Measurements from ENCODE around the gene PROSER3. TPM values are rescaled to one million over a fixed set of nuclear protein-coding genes. Genes with fewer than 3 reads are reported as not detected.

The PROSER3 gene
- total RNA-seq, 1 donor from 2014 or later, result 15.0 TPM

DNA sequence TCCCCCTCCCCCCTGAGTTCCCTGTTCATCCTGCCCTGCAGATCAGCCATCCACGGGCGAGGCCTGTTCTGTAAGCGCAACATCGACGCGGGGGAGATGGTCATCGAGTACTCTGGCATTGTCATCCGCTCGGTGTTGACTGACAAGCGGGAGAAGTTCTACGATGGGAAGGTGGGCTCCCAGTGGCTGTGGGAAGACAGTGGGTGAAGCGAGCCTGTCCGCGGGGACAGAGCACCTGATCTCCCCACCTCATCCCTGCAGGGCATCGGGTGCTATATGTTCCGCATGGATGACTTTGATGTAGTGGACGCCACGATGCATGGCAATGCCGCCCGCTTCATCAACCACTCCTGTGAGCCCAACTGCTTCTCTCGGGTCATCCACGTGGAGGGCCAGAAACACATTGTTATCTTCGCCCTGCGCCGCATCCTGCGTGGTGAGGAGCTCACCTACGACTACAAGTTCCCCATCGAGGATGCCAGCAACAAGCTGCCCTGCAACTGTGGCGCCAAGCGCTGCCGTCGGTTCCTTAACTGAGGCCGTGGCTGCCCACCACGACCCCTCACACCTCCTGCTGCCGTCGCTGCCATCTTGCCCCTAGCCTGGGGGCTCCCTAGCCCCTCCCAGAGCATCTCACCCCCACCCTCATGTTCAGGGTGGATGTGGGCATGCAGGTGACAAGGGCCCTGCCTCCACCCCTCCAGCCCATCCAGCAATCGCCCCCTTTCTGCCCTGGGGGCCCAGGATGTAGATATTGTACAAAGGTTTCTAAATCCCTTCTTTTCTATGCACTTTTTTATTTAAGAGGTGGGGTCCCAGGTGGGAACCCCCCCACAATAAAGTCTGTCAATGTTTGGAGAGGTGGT is 19.7 kb upstream of the PROSER3 start:
- Mint-ChIP-seq H3K36me3 (ENCODE audit: low read depth, unreplicated experiment) (peaks cover 34% of the 10 kb centered on the region), H3K27ac (ENCODE audit: unreplicated experiment) (no peak overlapping the region), H3K9me3 (ENCODE audit: unreplicated experiment) (no peaks in the 10 kb centered on the region), H3K4me1 (ENCODE audit: unreplicated experiment) (peaks cover 12% of the 10 kb centered on the region), H3K27me3 (ENCODE audit: unreplicated experiment) (peaks cover 32% of the 10 kb centered on the region), H3K4me3 (ENCODE audit: unreplicated experiment) (no peak overlapping the region)
- no peak for DNase-seq (ENCODE audit: low spot score)
- TF ChIP-seq, protein P1, sequence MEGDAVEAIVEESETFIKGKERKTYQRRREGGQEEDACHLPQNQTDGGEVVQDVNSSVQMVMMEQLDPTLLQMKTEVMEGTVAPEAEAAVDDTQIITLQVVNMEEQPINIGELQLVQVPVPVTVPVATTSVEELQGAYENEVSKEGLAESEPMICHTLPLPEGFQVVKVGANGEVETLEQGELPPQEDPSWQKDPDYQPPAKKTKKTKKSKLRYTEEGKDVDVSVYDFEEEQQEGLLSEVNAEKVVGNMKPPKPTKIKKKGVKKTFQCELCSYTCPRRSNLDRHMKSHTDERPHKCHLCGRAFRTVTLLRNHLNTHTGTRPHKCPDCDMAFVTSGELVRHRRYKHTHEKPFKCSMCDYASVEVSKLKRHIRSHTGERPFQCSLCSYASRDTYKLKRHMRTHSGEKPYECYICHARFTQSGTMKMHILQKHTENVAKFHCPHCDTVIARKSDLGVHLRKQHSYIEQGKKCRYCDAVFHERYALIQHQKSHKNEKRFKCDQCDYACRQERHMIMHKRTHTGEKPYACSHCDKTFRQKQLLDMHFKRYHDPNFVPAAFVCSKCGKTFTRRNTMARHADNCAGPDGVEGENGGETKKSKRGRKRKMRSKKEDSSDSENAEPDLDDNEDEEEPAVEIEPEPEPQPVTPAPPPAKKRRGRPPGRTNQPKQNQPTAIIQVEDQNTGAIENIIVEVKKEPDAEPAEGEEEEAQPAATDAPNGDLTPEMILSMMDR (IDR thresholded peaks at IDR 0.05; ENCODE audit: unreplicated experiment), result no peak

DNA sequence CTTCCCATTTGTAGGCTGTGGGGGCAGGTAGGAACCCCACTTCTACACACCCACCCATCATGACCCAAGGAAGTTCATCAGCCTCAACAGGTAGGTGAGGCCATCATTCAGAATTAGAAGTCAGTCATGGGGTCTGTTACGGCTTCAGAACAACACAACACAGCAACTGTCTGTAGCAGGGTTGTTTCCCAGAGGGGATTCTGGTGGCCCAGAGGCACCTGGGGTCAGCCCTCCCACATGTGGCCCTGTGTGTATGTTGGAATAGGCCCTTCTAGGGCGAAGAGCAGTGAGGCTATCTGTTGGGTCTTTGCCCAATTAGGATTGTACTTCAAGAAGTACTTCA is 19.1 kb upstream of the PROSER3 start:
- TF ChIP-seq, protein P1 (IDR thresholded peaks at IDR 0.05; ENCODE audit: unreplicated experiment), result no peak
- no peaks in the 10 kb centered on the region for H3K9me3 Mint-ChIP-seq (ENCODE audit: unreplicated experiment)

DNA sequence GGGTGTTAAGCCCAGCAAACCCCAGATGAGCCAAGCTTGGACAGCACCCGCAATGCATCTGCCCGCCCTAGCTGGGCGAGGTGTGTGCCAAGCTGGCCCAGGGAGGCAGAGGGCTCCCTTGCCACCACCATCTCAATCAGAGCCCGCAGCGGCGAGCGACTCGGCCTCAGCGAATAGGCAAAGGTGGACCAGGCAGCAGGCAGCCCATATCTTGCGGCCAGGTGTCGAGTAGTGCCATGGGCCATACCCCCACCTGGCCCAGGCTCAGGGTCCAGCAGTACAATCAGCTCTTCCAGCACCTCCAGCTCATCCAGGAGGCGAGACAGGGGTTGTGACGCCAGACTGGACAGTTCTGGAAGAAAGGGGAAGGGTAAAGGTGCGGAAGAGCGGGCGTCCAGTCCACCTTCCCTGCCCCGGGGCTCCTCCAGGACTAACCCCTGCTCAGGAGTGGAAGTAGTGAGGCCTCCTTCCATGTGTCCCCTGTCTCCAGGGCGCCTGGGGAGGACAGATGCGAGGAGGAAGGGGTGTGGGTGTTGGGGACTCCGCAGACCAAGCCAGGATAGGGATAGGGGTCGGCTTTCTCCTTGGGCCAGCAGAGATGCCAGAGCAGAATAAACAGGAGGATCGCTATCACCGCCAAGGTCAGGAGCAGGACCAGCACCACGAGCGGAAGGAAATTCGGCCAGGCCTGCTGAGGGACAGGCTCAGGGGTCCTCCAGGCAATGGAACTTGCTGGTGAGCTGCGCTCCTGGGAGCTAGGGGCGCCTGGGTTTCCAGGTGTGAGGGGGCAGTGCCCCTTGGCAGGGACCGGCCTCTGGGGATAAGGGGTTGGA is 18.5 kb upstream of the PROSER3 start:
- Mint-ChIP-seq H3K4me3 (ENCODE audit: unreplicated experiment) (peak overlapping the region; percentile 56), H3K36me3 (ENCODE audit: low read depth, unreplicated experiment) (peaks cover 27% of the 10 kb centered on the region), H3K27ac (ENCODE audit: unreplicated experiment) (no peak overlapping the region), H3K4me1 (ENCODE audit: unreplicated experiment) (peaks cover 17% of the 10 kb centered on the region), H3K9me3 (ENCODE audit: unreplicated experiment) (no peaks in the 10 kb centered on the region), H3K27me3 (ENCODE audit: unreplicated experiment) (peaks cover 24% of the 10 kb centered on the region)
- no peak for DNase-seq (ENCODE audit: low spot score)
- TF ChIP-seq, protein P1 (IDR thresholded peaks at IDR 0.05; ENCODE audit: unreplicated experiment), result no peak

More for the DNA sequence above, 19.1 kb upstream of the PROSER3 start:
- H3K4me1 Mint-ChIP-seq (ENCODE audit: unreplicated experiment), result peaks cover 12% of the 10 kb centered on the region
- H3K27me3 Mint-ChIP-seq (ENCODE audit: unreplicated experiment), result peaks cover 30% of the 10 kb centered on the region
- peaks cover 33% of the 10 kb centered on the region for H3K36me3 Mint-ChIP-seq (ENCODE audit: low read depth, unreplicated experiment)
- H3K4me3 Mint-ChIP-seq (ENCODE audit: unreplicated experiment), result no peak overlapping the region
- H3K27ac Mint-ChIP-seq (ENCODE audit: unreplicated experiment), result no peak overlapping the region
- no peak for DNase-seq (ENCODE audit: low spot score)

DNA sequence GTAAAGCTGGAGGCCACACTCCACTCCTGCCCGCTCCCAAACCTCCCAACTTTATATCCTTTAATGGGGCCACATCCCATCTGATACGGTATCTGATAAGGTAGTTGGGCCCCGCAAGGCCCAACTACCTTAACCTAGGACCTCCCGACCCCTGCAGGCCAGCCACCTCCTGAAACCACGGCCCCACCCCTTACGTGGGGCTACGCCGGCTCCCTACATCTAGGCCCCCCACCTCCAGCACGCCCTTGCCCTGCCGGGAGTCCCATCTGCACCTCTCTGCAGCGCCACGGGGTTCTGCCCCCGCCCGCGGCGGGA is 17.9 kb upstream of the PROSER3 start:
- Mint-ChIP-seq H3K36me3 (ENCODE audit: low read depth, unreplicated experiment) (peaks cover 22% of the 10 kb centered on the region), H3K4me1 (ENCODE audit: unreplicated experiment) (peaks cover 19% of the 10 kb centered on the region), H3K4me3 (ENCODE audit: unreplicated experiment) (peak overlapping the region; percentile 86), H3K27ac (ENCODE audit: unreplicated experiment) (no peak overlapping the region), H3K27me3 (ENCODE audit: unreplicated experiment) (peaks cover 24% of the 10 kb centered on the region), H3K9me3 (ENCODE audit: unreplicated experiment) (no peaks in the 10 kb centered on the region)
- TF ChIP-seq, protein P1 (IDR thresholded peaks at IDR 0.05; ENCODE audit: unreplicated experiment), result no peak
- no peak for DNase-seq (ENCODE audit: low spot score)

Data from endothelial cell (in vitro differentiated cells).